ENCODE data around the gene FAM47A.

Gene FAM47A

DNA sequence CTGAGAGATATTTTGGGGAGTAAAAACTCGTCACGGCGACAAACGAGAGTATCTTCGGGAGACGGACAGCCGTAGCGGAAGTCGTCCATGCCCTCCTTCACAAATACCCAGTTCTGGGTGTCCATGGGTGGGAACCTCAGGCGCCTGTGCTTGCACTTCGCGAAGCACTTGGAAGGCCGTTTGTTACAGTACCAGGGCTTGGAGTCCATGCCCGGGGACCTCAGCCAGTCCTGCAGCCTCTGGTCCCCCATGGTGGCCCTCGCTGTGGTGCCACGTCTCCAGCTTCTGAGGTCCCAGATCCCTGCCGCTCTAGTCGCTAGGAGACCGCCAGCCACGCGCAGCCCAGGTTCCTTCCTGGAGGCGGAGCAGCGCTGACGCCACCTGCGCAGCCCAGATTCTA is at the start of gene FAM47A:
Gene FAM47A (minus strand): TSS at position 287 of the 400 bp plus-strand sequence. CDS start 36 bp downstream, at position 251.
- DNase-seq, result no peak

DNA sequence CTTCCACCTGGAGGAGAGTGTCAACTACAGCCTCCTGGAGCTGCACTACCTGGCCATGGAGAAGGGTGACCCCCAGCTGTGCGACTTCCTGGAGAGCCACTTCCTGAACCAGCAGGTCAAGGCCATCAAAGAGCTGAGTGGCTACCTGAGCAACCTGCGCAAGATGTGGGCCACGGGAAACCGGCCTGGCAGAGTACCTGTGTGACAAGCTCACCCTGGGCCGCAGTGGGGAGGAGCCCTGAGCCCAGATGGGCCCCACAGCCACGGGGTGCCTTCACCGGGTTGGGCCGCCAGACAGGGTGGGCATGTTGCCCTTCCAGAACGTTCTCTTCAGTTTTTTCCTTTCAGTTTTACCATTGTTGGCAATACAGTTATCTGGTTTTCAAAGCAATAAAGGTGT is 15.2 kb upstream of the FAM47A start:
- no peak for DNase-seq

DNA sequence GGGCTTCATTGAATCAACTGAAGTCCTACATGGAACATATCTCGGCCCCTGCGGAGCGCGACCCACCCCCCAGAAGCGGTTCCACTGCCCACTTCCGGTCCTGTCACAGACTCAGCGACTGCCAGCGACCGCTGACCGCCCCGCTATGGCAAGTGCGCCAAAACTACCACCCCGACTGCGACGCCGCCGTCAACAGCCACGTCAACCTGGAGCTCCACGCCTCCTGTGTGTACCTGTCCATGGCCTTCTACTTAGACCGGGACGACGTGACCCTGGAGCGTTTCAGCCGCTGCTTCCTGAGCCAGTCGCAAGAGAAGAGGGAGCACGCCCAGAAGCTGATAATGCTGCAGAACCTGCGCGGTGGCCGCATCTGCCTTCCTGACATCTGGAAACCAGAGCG is 14.8 kb upstream of the FAM47A start:
- DNase-seq, result no peak

DNA sequence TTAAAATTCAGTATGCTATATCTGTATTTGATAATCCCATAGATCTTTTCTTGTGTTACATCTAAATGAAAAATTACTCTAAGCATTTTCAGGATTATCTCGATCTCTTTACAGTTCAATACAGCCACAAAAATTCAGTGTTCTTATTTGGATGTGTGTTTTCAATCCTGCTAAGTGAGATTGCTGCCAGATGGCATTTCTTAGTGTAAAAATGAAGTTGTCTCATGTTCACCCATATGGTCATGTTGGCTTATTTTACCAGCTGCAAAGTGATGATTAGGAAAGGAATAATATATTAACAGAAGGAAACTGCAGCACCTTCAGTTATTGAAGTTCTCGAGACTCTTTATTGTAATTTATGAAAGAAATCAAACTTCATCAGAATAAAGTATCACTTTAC is 12.1 kb upstream of the FAM47A start:
- no peak for DNase-seq

DNA sequence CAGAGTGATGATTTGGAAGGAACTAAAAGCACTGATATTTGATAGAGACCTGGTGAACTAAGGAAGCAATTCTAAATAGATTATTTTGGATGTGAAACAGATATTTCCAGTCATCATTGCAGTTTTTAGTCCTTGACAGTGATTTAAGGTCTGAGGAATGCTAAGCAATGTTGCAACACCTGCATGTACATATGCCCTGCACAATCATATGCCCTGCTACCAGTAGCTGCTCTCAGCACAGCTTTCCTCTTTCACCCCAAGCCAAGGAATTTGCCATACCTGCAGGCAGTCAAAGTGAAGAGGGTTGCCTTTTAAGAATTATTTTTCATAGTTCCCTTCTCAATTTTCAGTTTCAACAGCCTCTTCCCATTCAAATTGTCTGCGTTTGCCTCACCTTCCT is 8.7 kb upstream of the FAM47A start:
- DNase-seq, result no peak

DNA sequence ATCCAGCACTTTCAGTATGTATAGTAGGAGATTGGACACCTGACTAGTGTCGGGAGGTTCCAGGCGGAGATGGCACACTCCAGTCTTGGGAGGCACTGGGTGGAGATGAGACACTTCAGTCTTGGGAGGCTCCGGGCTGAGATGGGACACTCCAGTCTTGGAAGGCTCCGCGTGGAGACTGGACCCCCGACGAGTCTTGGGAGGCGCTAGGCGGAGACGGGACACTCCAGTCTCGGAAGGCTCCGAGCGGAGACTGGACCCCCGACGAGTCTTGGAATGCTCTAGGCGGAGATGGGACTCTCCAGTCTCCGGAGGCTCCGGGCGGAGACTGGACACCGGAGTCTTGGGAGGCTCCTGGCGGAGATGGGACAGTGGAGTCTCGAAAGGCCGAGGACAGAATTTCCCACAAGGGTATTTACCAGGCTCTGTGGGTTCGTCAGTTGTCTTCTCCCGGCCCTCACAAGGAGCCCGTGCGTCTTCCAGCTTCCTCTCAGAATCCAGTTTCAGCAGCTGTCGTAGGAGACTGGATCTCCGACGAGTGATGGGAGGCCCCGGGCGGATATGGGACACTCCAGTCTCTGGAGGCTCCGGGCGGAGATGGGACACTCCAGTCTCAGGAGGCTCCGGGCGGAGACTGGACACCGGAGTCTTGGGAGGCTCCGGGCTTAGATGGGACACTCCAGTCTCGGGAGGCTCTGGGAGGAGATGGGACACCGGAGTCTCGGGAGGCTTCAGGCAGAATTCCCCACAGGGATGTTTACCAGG is 952 bp downstream of the FAM47A start:
- no peak for DNase-seq

DNA sequence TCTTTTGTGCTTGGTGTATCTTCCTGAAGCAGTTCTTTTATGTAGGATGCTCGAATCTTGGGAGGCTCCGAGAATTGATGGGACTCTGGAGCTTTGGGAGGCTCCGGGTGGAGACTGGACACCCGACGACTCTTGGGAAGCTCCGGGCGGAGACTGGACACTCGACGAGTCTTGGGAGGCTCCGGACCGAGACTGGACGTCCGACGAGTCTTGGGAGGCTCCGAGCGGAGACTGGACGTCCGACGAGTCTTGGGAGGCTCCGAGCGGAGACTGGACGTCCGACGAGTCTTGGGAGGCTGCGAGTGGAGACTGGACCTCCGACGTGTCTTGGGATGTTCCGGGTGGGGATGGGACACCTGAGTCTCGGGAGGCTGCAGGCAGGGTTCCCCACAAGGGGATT is 1.6 kb downstream of the FAM47A start:
- no peak for DNase-seq

DNA sequence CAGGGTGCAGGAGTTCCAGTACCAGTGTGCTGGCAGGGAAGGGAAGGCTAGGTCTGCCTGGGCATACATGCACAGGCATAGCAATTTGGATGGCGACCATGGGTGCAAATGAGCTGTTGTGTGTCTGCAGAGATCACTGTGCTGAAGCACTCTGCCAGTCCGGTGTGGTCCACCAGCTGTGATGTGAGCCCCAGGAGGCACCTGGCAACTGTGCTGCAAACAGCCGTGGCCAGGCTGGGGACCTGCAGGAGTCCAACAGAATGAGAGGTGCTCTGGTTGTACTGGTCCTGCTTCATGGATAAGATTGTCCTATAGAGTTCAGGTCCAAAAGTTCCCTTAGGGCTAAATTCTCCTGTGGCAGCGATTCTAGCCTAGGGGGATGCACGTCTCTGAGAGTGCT is 6.1 kb downstream of the FAM47A start:
- no peak for DNase-seq

DNA sequence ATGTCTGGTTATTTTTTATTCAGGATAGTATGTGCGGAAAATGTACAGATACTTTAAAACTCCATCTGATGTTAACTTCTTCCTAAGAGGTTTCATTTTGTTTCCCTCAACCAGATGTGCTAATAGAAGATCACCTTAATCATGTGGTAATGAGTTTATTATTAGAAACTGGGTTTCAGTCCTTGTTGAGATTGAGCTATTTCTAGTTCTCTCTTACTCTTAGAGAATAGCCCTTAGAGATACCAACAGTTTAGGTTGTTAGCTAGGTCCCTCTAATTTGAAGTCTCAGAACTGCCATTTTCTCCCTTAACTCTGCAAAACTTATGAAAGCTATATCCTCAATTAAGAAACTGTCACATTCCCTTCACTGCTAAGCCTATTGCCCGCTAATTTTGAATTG is 13.0 kb downstream of the FAM47A start:
- no peak for DNase-seq

DNA sequence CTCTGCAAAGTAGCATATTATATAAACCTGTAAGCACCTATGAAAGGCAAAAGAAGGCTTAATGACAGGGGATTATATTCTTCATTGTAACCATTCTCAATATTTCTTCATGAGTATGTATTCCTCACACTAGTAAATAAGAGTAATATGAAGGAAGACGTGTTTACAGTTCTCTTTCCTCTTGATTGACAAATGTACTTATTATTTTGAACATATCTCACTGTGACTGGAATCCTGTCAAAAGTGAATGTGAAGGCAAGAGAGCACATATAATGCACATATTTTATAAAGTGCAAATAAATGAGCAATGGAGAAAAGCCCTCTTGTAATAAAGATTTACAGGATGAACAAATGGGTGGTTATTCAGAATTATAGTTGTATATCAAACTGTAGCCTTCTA is 19.7 kb downstream of the FAM47A start:
- DNase-seq, result no peak
